Left ventricle myocardium inferior (tissue), 1 donor: ENCODE data around the gene BPGM. TPM values are rescaled to one million over a fixed set of nuclear protein-coding genes. Genes with fewer than 3 reads are reported as not detected.

Experiments used
- DNase-seq: peaks from one replicate; pipeline ENCODE4 v3.0.0-alpha.2; 2020
- H3K27ac ChIP-seq: fragments of 200-600 bp; replicated peaks from 2 replicates; pipeline ENCODE4 v1.8.0; 2021
- H3K27me3 ChIP-seq: fragments of 200-600 bp; 2 replicates; pipeline ENCODE4 v1.8.0; 2021; ENCODE audit warnings: low read depth
- H3K36me3 ChIP-seq: fragments of 200-600 bp; 2 replicates; pipeline ENCODE4 v1.8.0; 2021
- H3K4me1 ChIP-seq: fragments of 200-600 bp; 2 replicates; pipeline ENCODE4 v1.8.0; 2021
- H3K4me3 ChIP-seq: fragments of 200-600 bp; 2 replicates; pipeline ENCODE4 v1.8.0; 2021; ENCODE audit warnings: mild to moderate bottlenecking, moderate library complexity
- H3K9me3 ChIP-seq: fragments of 200-600 bp; replicated peaks from 2 replicates; pipeline ENCODE4 v1.8.0; 2021
- CTCF ChIP-seq: fragments of 200-600 bp; IDR thresholded peaks from 2 replicates; pipeline ENCODE4 v1.8.0; 2021; ENCODE audit warnings: antibody characterized with exemption, mild to moderate bottlenecking, borderline replicate concordance
- intact Hi-C: fragments of 100-400 bp; cut with micrococcal nuclease; formaldehyde crosslinking; loops from one replicate; pipeline ENCODE4 v1.11.0; 2022
- total RNA-seq: library from RNA; stranded (reverse); fragmentation: NEBNext Ultra II Directional; extraction: Animal tissue kit (Norgen Biotek cat#: 25700); gene quantifications from one replicate; pipeline ENCODE4 v1.2.1, GENCODE V29; 2021
- donor health status: DM: no; HTN: yes; CAD: no; lungs with severe emphysema.

Gene BPGM
- total RNA-seq, 1 donor from 2014 or later = 13.9 TPM

- Histone ChIP-seq H3K9me3 (no peaks in the 10 kb centered on the region), H3K27me3 (no peaks in the 10 kb centered on the region), H3K27ac (peak overlapping the region; percentile 62), H3K4me1 (no peaks in the 10 kb centered on the region), H3K36me3 (no peaks in the 10 kb centered on the region), H3K4me3 (no peak overlapping the region)
- intact Hi-C loops = no loop called here
- no peak for DNase-seq
- TF ChIP-seq CTCF = no peak
These were observed 56.6 kb downstream of the BPGM start for GRCh38 chr7:134703241-134703594.

GRCh38 chr7:134703782-134704181 lies 57.1 kb downstream of the BPGM start:
- intact Hi-C loops = no loop called here
- H3K4me1 ChIP-seq = no peaks in the 10 kb centered on the region

GRCh38 chr7:134704827-134705226 lies 58.2 kb downstream of the BPGM start:
- DNase-seq = no peak
- no peak overlapping the region for H3K27ac ChIP-seq
- no peaks in the 10 kb centered on the region for H3K4me1 ChIP-seq
- H3K4me3 ChIP-seq = no peak overlapping the region
- intact Hi-C loops = no loop called here
- no peaks in the 10 kb centered on the region for H3K36me3 ChIP-seq
- H3K27me3 ChIP-seq = no peaks in the 10 kb centered on the region
- TF ChIP-seq CTCF = no peak
- H3K9me3 ChIP-seq = no peaks in the 10 kb centered on the region

More at GRCh38 chr7:134703782-134704181, 57.1 kb downstream of the BPGM start:
- Histone ChIP-seq H3K27me3 (no peaks in the 10 kb centered on the region), H3K27ac (peak overlapping the region; percentile 62), H3K4me3 (no peak overlapping the region), H3K9me3 (no peaks in the 10 kb centered on the region), H3K36me3 (no peaks in the 10 kb centered on the region)
- TF ChIP-seq CTCF = no peak
- DNase-seq = no peak

- DNase-seq = no peak
- H3K36me3 ChIP-seq = no peaks in the 10 kb centered on the region
- H3K4me3 ChIP-seq = no peak overlapping the region
- no peak for TF ChIP-seq CTCF
- no peak overlapping the region for H3K27ac ChIP-seq
- no peaks in the 10 kb centered on the region for H3K9me3 ChIP-seq
- intact Hi-C loops = no loop called here
- no peaks in the 10 kb centered on the region for H3K27me3 ChIP-seq
- no peaks in the 10 kb centered on the region for H3K4me1 ChIP-seq
These were observed 59.1 kb downstream of the BPGM start for GRCh38 chr7:134705716-134706115.

GRCh38 chr7:134706468-134706867 lies 59.8 kb downstream of the BPGM start:
- no peak for DNase-seq
- Histone ChIP-seq H3K4me3 (no peak overlapping the region), H3K27me3 (no peaks in the 10 kb centered on the region), H3K36me3 (no peaks in the 10 kb centered on the region), H3K9me3 (no peaks in the 10 kb centered on the region), H3K4me1 (no peaks in the 10 kb centered on the region), H3K27ac (no peak overlapping the region)
- intact Hi-C loops = no loop called here
- TF ChIP-seq CTCF = no peak
